Kidney (tissue), 14 donors: ENCODE data around the gene EIF4E2. TPM values are rescaled to one million over a fixed set of nuclear protein-coding genes. Genes with fewer than 3 reads are reported as not detected.

ENCODE experiments used
- DNase-seq, 5 donors: peaks; one replicate each; pipeline ENCODE4 v3.0.0-alpha.2; 2013 to 2020
- FAIRE-seq: peaks from 2 replicates; lab custom pipeline; 2012; peaks lifted over from hg19 to GRCh38; lab: Jason Lieb, UNC
- H3K27ac ChIP-seq, 2 donors: one replicate each; pipeline ENCODE4 v1.7.0; 2013; ENCODE audit warnings: low read depth in 2 of 2, low read length in 2 of 2, inconsistent platforms in 1 of 2
- H3K27me3 ChIP-seq: one replicate; pipeline ENCODE4 v1.7.1; 2013; ENCODE audit warnings: low read length, inconsistent platforms; ENCODE audit not compliant: control insufficient read depth, insufficient read depth
- H3K36me3 ChIP-seq, 3 donors: one replicate each; pipeline versions ENCODE4 v1.7.0 to v1.7.1; 2013; ENCODE audit warnings: low read length in 3 of 3, control low read depth in 1 of 3, inconsistent platforms in 1 of 3; ENCODE audit not compliant: insufficient read depth in 3 of 3, control insufficient read depth in 2 of 3
- H3K4me1 ChIP-seq, 3 donors: one replicate each; pipeline versions ENCODE4 v1.7.0 to v1.7.1; 2013; ENCODE audit warnings: low read length in 3 of 3, inconsistent platforms in 1 of 3, low read depth in 1 of 3; ENCODE audit not compliant: control insufficient read depth in 2 of 3, insufficient read depth in 2 of 3
- H3K4me3 ChIP-seq, 3 donors: one replicate each; pipeline versions ENCODE4 v1.7.0 to v1.8.1; 2013; ENCODE audit warnings: low read length in 3 of 3, control low read depth in 1 of 3, inconsistent platforms in 1 of 3
- H3K9ac ChIP-seq, 3 donors: one replicate each; pipeline versions ENCODE4 v1.7.0 to v1.7.1; 2013; ENCODE audit warnings: low read length in 3 of 3, control low read depth in 1 of 3, inconsistent platforms in 1 of 3
- H3K9me3 ChIP-seq, 3 donors: one replicate each; pipeline versions ENCODE4 v1.7.0 to v1.7.1; 2013; ENCODE audit warnings: low read length in 3 of 3, control low read depth in 1 of 3, inconsistent platforms in 1 of 3; ENCODE audit not compliant: control insufficient read depth in 2 of 3, insufficient read depth in 1 of 3
- CTCF ChIP-seq: IDR thresholded peaks from 3 replicates; pipeline ENCODE4 v1.5.1; 2012; ENCODE audit warnings: mild to moderate bottlenecking, moderate library complexity, borderline replicate concordance; ENCODE audit not compliant: insufficient read depth; ENCODE audit errors: extremely low read depth
- intact Hi-C: fragments of 100-400 bp; cut with DNase I; formaldehyde crosslinking; loops from one replicate; pipeline ENCODE4 v1.11.1; 2022
- polyA plus RNA-seq: library from polyadenylated mRNA; stranded (reverse); fragments of 350-450 nt; fragmentation: Illumina TruSeq; extraction: RNeasy Lipid Tissue Mini Kit (QIAGEN cat#74804); gene quantifications from one replicate; pipeline ENCODE4 v1.2.3, GENCODE V29; 2014; ENCODE audit warnings: low read depth, low replicate concordance; ENCODE audit not compliant: insufficient read depth
- total RNA-seq: library from RNA; stranded (reverse); fragmentation: NEBNext Ultra II Directional; extraction: Animal tissue kit (Norgen Biotek cat#: 25700); gene quantifications from one replicate; pipeline ENCODE4 v1.2.1, GENCODE V29; 2021
- donor health status: control.
- donor health status: control.
- donor health status: control.
- donor health status: control.
- donor health status: control.
- donor health status: DM: yes; HTN: yes; CAD: no.
- donor health status: Normal renal cell carcinoma (clear cell type).

Gene EIF4E2
- total and polyA plus RNA-seq, 2 donors from 2014 or later, result 78.3 to 79.2 TPM

- no peaks in the 10 kb centered on the region for H3K9me3 ChIP-seq
- peaks cover under 1 to 27% (median 18%) of the 10 kb centered on the region in 3 donors for H3K36me3 ChIP-seq
- no peaks in the 10 kb centered on the region for H3K27me3 ChIP-seq
- peak overlapping the region in 1 of 3 donors; percentile 39 for H3K4me3 ChIP-seq
- H3K27ac ChIP-seq, result peak overlapping the region; percentile 28 to 64
- H3K4me1 ChIP-seq, result peaks cover 4 to 38% (median 4%) of the 10 kb centered on the region in 3 donors
- FAIRE-seq (no peak), DNase-seq (peak in 1 of 5 donors; percentile 16)
- peak overlapping the region in 1 of 3 donors; percentile 20 for H3K9ac ChIP-seq
- TF ChIP-seq CTCF, result no peak
- intact Hi-C loops, result no loop called here
Observed at GRCh38 chr2:232573042-232573441, 22.6 kb downstream of the EIF4E2 start.

GRCh38 chr2:232573771-232574435, 23.4 kb downstream of the EIF4E2 start:
- peaks cover 4 to 38% (median 4%) of the 10 kb centered on the region in 3 donors for H3K4me1 ChIP-seq
- DNase-seq, result peak in 1 of 5 donors; percentile 28
- H3K9ac ChIP-seq, result peak overlapping the region in 1 of 3 donors; percentile 32
- H3K27ac ChIP-seq, result peak overlapping the region in 1 of 2 donors; percentile 64
- intact Hi-C loops, result no loop called here
- no peaks in the 10 kb centered on the region for H3K27me3 ChIP-seq
- peaks cover 0 to 18% (median 9%) of the 10 kb centered on the region in 3 donors for H3K36me3 ChIP-seq
- FAIRE-seq, result no peak
- H3K4me3 ChIP-seq, result peak overlapping the region in 1 of 3 donors; percentile 39
- TF ChIP-seq CTCF, result no peak
- H3K9me3 ChIP-seq, result no peaks in the 10 kb centered on the region

- FAIRE-seq, result no peak
Observed at GRCh38 chr2:232574674-232575403, 24.4 kb downstream of the EIF4E2 start.

More at GRCh38 chr2:232574674-232575403, 24.4 kb downstream of the EIF4E2 start:
- peak in 2 of 5 donors; percentile 43 to 58 for DNase-seq
- Histone ChIP-seq H3K36me3 (peaks cover 0 to 9% (median 0%) of the 10 kb centered on the region in 3 donors), H3K9me3 (no peaks in the 10 kb centered on the region), H3K27me3 (no peaks in the 10 kb centered on the region), H3K27ac (no peak overlapping the region), H3K9ac (peak overlapping the region in 1 of 3 donors; percentile 32), H3K4me3 (peak overlapping the region in 1 of 3 donors; percentile 39), H3K4me1 (peaks cover 4 to 38% (median 7%) of the 10 kb centered on the region in 3 donors)
- intact Hi-C loops, result no loop called here
- no peak for TF ChIP-seq CTCF
